ENCODE results near the gene ZNF525. TPM values are rescaled to one million over a fixed set of nuclear protein-coding genes. Genes with fewer than 3 reads are reported as not detected.
"Not testable (repeated sequence)": the region's sequence is repeated elsewhere in the genome, so short reads cannot be mapped to it uniquely, and the experiment has no call there.

ZNF525 gene
- total RNA-seq, 1 experiment from 2014 or later: 13.1 TPM

- CTCF ChIA-PET: interaction anchor here (0.7 to 0.8 kb wide), 2 partner anchors 55 to 138 kb away, joined by 3 read pairs; no protein-coding TSS in a partner anchor
- Histone ChIP-seq H3K9ac (ENCODE audit: low read length) (peak within 1 kb of the TSS; percentile 83), H4K20me1 (ENCODE audit: low read length) (no peaks in the 10 kb centered on the region), H3K4me1 (ENCODE audit: insufficient read depth, low read length) (no peaks in the 10 kb centered on the region), H3K9me3 (ENCODE audit: low read length) (peaks cover 25% of the 10 kb centered on the region), H3K27ac (ENCODE audit: low read length) (peak within 1 kb of the TSS; percentile 12), H3K36me3 (ENCODE audit: low read depth, low read length) (peaks cover 28% of the 10 kb centered on the region), H3K4me3 (ENCODE audit: low read length) (peak within 1 kb of the TSS; percentile 79), H3K27me3 (ENCODE audit: low read length) (no peaks in the 10 kb centered on the region), H3K79me2 (ENCODE audit: low read length) (peaks cover 28% of the 10 kb centered on the region), H3K9me2 (replicated peaks; ENCODE audit: low read length) (no peaks in the 10 kb centered on the region), H2AFZ (ENCODE audit: low read length) (peak within 1 kb of the TSS; percentile 98), H3F3A (ENCODE audit: low read length, unreplicated experiment) (no peaks in the 10 kb centered on the region), H3K4me2 (ENCODE audit: low read length) (peak within 1 kb of the TSS; percentile 89)
- TF ChIP-seq EZH2phosphoT487 (IDR thresholded peaks at IDR 0.05; ENCODE audit: borderline replicate concordance, low read length) (no peak), EZH2 (IDR thresholded peaks at IDR 0.05; ENCODE audit: low read length, unreplicated experiment) (no peak), CTCF (conservative IDR thresholded peaks at IDR 0.05; ENCODE audit: low read depth, low read length) (no peak)
- intact Hi-C loops (cut with micrococcal nuclease): loop anchor here (2.0 to 10.0 kb wide), 3 partner anchors 61 to 139 kb away; partner anchors contain the start of genes ZNF665, ZNF677 and ZNF765
- POLR2A ChIA-PET (ENCODE audit: unreplicated experiment): interaction anchor here (0.6 to 1.4 kb wide), 4 partner anchors 41 to 695 kb away, joined by 3 to 4 read pairs (median 3); no protein-coding TSS in a partner anchor
- DNase-seq (peak; percentile 96), ATAC-seq (peak; percentile 99)
- TSS peak; percentile 89 for BruUV-seq (replicated peaks)
Measured at GRCh38 chr19:53333463-53334449, 31.7 kb upstream of the ZNF525 start, which contains the start of gene ZNF845. Gene ZNF845 (plus strand): TSS chr19:53333749. CDS start chr19:53341308, 7,559 bp downstream.

GRCh38 chr19:53344403-53344802 lies 21.1 kb upstream of the ZNF525 start:
- H3K4me1 ChIP-seq (ENCODE audit: insufficient read depth, low read length); H3K9me2 ChIP-seq (replicated peaks; ENCODE audit: low read length); H3K27ac ChIP-seq (ENCODE audit: low read length); H3K79me2 ChIP-seq (ENCODE audit: low read length); CTCF ChIA-PET; H3K4me3 ChIP-seq (ENCODE audit: low read length); ATAC-seq; POLR2A ChIA-PET (ENCODE audit: unreplicated experiment); H3F3A ChIP-seq (ENCODE audit: low read length, unreplicated experiment); H3K27me3 ChIP-seq (ENCODE audit: low read length); H2AFZ ChIP-seq (ENCODE audit: low read length); DNase-seq; BruUV-seq (replicated peaks); H4K20me1 ChIP-seq (ENCODE audit: low read length); intact Hi-C loops (cut with micrococcal nuclease); H3K9ac ChIP-seq (ENCODE audit: low read length); H3K4me2 ChIP-seq (ENCODE audit: low read length): not testable (repeated sequence)
- Histone ChIP-seq H3K36me3 (ENCODE audit: low read depth, low read length) (peaks cover 92% of the 10 kb centered on the region), H3K9me3 (ENCODE audit: low read length) (peaks cover 31% of the 10 kb centered on the region)

GRCh38 chr19:53355739-53356138 lies 9.8 kb upstream of the ZNF525 start:
- no TSS peak for BruUV-seq (replicated peaks)
- ChIA-PET CTCF (no interaction called here), POLR2A (ENCODE audit: unreplicated experiment) (no interaction called here)
- no peak for DNase-seq
- H3F3A ChIP-seq (ENCODE audit: low read length, unreplicated experiment): no peaks in the 10 kb centered on the region
- H3K4me1 ChIP-seq (ENCODE audit: insufficient read depth, low read length): no peaks in the 10 kb centered on the region
- peaks cover 59% of the 10 kb centered on the region for H3K9me3 ChIP-seq (ENCODE audit: low read length)
- no peaks in the 10 kb centered on the region for H4K20me1 ChIP-seq (ENCODE audit: low read length)
- H3K27me3 ChIP-seq (ENCODE audit: low read length): no peaks in the 10 kb centered on the region
- H3K27ac ChIP-seq (ENCODE audit: low read length): no peak overlapping the region
- no peak overlapping the region for H3K4me3 ChIP-seq (ENCODE audit: low read length)
- no peaks in the 10 kb centered on the region for H3K79me2 ChIP-seq (ENCODE audit: low read length)
- H3K9ac ChIP-seq (ENCODE audit: low read length): no peak overlapping the region
- peaks cover 52% of the 10 kb centered on the region for H3K36me3 ChIP-seq (ENCODE audit: low read depth, low read length)
- H3K9me2 ChIP-seq (replicated peaks; ENCODE audit: low read length): no peaks in the 10 kb centered on the region
- TF ChIP-seq EZH2phosphoT487 (IDR thresholded peaks at IDR 0.05; ENCODE audit: borderline replicate concordance, low read length) (no peak), EZH2 (IDR thresholded peaks at IDR 0.05; ENCODE audit: low read length, unreplicated experiment) (no peak), CTCF (conservative IDR thresholded peaks at IDR 0.05; ENCODE audit: low read depth, low read length) (no peak)
- no peak overlapping the region for H3K4me2 ChIP-seq (ENCODE audit: low read length)
- no peak for ATAC-seq
- intact Hi-C loops (cut with micrococcal nuclease): no loop called here
- H2AFZ ChIP-seq (ENCODE audit: low read length): no peak overlapping the region

Data from PC-3 (cell line).